HG02970 (cell line): Measurements from ENCODE around the gene SNX33.
"Not testable (repeated sequence)": the region's sequence is repeated elsewhere in the genome, so short reads cannot be mapped to it uniquely, and the experiment has no call there.

Source experiments
- ATAC-seq: cut with Tn5 transposase; IDR thresholded peaks from one replicate; pipeline ENCODE4 v1.9.1; 2021; ENCODE audit warnings: mild to moderate bottlenecking, moderate library complexity, moderate number of reproducible peaks; ENCODE audit not compliant: unreplicated experiment, low FRiP score

The SNX33 gene

GRCh38 chr15:75680007-75680789, 32.5 kb downstream of the SNX33 start:
- ATAC-seq, result no peak

GRCh38 chr15:75682181-75683135, 34.7 kb downstream of the SNX33 start:
- ATAC-seq, result no peak

DNA sequence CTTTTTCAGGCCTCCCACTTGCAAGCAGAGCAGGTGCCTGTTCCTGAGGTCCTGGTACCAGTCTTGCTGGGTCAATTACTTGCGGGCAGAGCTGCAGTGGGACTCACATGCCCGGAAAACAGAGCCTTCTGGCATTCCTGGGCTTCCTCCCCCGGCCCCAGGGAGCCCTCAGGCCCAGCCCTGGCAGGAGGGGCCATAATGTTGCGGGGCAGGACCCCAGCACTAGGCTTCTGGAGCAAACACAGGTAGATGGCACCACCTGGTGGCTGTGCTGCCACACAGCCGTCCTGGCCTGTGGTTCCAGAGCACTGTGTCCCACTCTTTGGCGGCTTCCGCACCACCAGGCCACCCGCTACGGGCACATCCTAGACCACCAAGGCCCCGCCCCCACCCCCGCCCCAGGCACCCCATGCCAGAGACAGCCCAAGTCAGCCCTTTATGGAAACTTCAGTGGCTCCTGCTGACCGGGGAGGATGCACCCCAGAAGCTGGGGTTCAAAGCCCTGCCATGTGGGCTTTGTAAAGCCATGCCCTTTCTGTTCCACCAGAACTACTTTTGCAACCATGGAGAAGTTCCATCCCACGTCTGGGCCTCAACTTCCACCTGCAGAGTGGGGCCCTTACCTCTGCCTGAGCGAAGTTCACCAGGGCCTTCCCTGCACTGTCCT, 36.1 kb downstream of the SNX33 start:
- ATAC-seq, result not testable (repeated sequence)

- no peak for ATAC-seq
These were observed 36.9 kb downstream of the SNX33 start for GRCh38 chr15:75684648-75685047.

DNA sequence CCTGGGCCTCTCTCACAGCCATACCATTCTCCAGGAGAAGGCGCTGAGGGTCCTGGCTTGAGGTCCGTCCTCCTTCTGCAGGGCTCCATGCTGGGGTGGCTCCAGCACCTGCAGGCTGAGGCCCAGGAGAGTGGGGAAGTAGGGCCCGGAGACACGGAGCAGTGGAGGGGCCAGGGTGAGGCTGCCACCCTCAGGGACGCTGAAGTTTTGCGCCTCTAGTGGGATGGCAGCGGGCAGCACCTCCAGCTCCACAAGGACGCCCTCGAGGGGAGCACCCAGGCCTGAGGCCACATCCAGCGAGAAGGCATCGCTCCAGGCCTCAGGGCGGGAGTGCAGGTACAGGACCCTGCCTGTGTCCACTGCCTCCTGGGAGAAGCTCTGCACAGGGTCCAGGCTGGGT, 37.5 kb downstream of the SNX33 start:
- no peak for ATAC-seq

DNA sequence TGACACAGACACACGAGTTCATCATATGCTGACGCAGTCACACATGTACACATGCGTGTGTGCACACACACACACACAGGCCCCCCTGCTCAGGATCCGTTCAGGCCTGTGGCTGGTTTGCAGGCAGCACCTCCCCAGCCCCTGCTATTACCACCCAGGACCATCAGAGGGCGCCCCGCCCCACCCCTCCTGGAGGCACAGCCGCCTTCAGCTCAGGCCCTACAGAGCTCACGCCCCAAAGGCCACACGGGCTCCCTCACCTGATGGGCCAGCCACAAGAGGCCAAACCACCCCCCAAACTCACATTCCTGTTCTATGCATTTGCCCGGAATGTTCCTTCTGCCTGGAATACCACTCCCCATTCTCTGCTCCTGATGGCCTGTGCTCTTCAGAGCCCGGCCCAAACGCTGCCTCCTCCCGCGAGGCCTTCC, 38.5 kb downstream of the SNX33 start:
- ATAC-seq, result peak; percentile 48

DNA sequence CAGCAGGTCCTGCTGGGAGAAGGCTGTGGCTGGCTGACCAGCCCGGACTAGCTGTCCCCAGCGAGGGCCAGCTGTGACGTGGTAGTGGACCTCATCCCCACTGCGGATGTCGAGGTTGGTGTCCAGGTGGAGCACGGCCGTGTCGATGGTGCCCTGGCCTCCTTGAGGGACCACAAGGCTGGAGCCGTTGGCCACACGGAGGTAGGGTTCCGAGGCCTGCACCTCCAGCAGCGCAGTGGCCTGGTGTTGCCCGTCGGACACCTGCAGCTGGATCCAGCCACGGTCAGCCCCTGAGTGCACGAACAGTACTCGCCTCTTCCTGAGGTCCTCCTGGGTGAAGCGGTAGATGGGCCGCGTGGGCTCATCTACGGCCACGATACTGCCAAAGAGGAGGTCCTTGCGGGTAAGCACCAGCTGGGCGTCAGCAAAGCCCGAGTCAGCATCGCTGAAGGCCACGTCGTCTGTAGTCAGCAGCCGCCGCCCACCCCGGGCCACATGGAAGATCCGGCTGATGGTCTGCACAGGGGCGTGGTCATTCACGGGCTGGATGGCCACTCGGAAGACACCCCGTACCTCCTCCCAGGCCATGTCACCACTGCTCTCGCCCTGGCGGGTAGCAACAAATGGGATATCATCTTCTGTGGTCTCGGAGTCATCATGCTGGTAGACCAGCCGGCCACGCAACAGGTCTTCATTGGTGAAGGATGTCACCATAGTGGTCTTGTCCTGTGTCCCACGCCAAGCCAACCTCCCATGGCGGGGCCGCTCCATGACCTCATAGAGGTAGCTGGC, 40.0 kb downstream of the SNX33 start:
- ATAC-seq, result no peak

DNA sequence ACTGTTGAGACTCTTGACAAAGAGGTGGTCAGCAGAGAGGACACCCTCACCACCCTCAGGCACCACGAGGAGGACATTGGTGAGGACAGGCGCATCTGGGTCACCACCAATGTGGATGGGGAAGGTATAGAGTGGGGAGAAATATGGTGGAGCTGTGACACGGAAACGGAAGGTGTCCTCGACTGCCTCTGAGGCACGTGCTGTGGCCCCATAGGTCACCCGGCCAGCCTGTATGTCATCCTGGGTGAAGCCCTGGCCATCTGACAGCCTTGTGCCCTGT, 40.5 kb downstream of the SNX33 start:
- ATAC-seq, result no peak

- no peak for ATAC-seq
These were observed 41.1 kb downstream of the SNX33 start for GRCh38 chr15:75688831-75689230.

DNA sequence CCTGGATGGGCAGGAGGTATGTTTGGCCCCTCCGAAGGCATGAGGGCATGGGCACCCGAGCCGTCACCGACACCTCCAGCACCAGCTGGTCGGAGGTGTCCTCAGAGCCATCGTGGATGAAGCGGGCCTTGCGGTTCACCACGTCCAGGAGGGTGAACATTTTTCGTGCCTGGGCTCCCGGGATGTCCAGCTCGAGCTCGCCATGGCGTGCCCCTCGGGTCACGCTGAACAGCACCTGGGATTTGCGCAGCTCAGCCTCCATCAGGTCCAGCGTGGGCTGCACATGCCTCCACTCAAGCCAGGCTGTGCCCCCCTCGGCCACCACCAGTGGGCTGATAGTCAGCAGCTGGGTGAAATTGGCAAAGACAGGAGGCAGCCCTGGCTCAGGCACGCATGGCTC, 41.7 kb downstream of the SNX33 start:
- ATAC-seq, result not testable (repeated sequence)

- ATAC-seq, result not testable (repeated sequence)
These were observed 44.6 kb downstream of the SNX33 start for GRCh38 chr15:75692311-75692710.

GRCh38 chr15:75693028-75693427, 45.3 kb downstream of the SNX33 start:
- not testable (repeated sequence) for ATAC-seq

DNA sequence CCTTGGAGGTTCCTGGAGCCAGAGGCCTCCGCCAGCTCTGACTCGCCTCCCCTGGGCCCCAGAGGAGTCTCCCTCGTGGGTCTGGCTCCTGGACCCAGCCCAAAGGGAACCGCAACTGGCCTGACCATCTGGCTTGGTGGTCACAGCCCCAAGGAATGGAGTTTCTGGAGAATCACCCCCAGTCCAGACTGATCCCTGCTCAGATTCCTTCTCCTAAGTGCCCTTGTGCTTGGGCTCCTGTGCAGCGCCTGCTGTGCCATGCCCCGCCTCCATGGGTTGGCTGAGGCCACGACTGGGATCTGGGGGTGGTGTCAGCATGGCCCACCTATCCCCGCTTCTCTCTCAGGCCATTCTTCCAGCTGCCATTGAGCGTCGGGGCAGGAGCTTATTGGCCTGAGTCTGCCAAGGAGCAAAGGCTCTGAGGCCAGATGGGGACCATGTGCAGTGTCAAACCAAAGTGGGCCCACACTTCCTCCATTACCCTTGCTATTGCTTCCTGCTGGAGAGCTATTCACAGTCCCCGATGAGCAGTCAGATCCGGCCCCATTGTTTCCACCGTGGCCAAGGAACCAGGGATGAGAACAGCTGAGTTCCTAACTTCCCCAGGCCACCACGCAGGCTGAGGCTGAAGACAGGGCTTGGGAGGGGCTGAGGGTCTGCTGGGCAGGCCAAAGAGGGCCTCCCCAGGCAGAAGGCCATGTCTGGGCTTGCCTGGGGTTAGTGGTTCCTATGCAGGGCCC, 46.0 kb downstream of the SNX33 start:
- ATAC-seq, result no peak

DNA sequence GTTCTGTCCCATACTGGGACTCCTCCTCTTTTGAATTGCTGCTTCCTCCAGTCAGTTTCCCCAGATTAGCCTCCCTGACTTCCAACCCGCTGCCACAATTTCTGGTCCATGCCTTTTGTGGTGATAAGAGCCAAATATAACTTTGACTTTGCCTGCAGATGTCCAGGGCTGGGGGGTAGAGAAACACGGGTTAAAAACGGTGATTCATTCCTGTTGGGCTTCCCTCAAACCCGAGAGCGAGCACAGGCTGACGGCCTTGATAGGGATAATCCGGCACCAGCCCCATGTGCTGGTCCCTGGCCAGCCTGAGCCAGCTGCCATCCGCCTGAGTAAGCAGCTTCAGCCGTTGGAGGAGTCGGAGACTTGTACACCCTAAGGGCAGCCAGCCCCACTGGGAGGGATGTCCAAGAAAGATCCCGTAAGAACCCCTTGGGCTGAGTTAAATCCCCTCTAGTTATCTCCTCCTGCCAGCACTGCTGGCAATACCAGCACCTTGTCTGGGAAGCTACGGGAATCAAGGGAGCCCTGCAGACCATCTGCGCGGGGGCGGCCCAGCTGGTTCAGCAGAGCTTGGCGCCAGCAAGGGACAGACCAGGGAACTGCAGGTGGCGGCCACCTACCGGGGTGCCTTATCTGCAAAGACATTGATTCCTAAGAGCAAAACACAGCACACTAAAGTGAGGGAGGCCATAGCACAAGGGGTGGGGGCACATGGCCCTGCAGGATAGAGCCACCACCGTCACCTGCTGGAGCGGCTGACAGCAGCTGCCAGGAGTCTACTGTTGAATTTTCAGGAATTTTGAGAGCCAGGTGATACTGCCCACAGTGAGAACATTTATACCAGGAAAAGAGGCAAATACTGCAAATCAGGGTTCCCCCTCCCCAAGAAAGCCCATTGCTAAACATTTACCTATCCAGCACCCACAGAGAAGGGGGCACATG, 46.8 kb downstream of the SNX33 start:
- no peak for ATAC-seq

DNA sequence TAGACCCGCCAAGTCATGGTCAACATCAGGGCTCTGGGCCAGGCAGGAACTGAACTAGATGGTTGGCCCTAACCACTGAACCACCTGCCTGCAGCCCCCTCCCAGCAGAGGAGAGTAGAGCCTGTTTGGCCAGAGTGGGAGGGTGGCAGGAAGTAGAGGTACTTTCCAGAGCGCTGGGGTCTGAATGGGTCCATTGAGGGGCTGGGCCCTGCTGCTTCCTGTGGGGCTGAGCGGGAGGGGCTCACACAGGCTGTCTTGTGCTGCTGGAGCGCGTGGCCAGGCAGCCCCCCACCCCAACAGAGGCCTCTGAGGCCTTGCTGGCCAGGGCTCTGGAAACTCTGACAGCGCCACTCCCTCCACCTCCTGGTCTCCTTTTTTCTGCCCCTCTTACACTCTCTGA, 47.5 kb downstream of the SNX33 start:
- ATAC-seq, result no peak

- ATAC-seq, result no peak
These were observed 48.1 kb downstream of the SNX33 start for GRCh38 chr15:75695634-75696310.

DNA sequence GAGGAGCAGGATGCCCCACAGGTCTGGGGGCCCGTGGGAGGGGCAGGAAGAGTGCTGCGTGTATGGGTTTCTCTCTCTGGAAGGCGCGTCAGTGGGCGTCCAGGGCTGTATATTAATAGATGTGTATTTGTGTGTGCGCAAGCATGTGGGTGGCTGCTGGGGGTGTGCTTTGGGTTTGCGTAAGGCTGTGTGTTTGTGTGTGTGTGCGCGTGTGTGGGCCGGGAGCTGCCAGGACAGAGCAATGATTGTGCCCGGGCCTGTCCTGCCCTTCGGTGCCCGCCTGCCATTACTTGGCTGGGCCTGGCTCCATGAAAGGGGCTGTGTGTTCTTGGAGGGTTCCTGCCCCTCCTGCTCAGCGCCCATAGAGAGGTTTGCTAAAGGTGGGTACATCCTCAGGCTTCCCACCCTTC, 48.6 kb downstream of the SNX33 start:
- no peak for ATAC-seq

DNA sequence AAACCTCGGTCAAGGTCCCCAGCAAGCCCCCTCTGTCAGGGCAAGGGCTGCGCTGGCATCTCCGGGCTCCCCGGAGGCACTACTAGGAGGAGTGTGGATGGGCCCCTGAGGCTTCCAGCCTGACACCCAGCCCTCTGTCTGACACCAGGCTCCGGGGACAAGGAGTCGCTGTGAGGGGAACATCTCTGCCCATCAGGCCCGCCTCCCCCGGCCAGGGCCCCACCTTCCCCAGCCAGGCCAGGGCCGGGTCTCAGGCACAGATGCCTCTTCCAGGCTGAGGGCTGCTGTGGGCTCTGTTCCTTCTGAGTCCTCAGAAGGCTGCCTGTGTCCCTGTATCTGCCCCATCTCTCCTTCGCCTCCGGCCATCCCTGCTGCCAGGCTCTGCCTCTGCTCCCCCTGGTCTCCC, 49.1 kb downstream of the SNX33 start:
- no peak for ATAC-seq
